ENCODE results near the gene MYH11.
"Not testable (repeated sequence)": the region's sequence is repeated elsewhere in the genome, so short reads cannot be mapped to it uniquely, and the experiment has no call there.

MYH11 gene

GRCh38 chr16:15658556-15658955, 198.3 kb downstream of the MYH11 start:
- DNase-seq, result no peak

GRCh38 chr16:15658149-15658548, 198.7 kb downstream of the MYH11 start:
- DNase-seq, result no peak

GRCh38 chr16:15655561-15655960, 201.3 kb downstream of the MYH11 start:
- DNase-seq, result not testable (repeated sequence)

GRCh38 chr16:15654591-15654990, 202.2 kb downstream of the MYH11 start:
- no peak for DNase-seq

GRCh38 chr16:15653227-15653626, 203.6 kb downstream of the MYH11 start:
- DNase-seq, result no peak

All from suppressor macrophage treated with lipopolysaccharide for 4 hours (primary cell).